Parathyroid adenoma (tissue), 2 donors: Measurements from ENCODE around the gene SLC18B1.
A peak's percentile ranks its signal among the peaks of the same experiment; 100 is the strongest.

Source experiments
- H2AFZ ChIP-seq: fragments of 300-600 bp; sonication (generic); one replicate; pipeline ENCODE4 v1.7.0; 2017; ENCODE audit warnings: antibody characterized with exemption, mild to moderate bottlenecking
- H3K27ac ChIP-seq: fragments of 300-600 bp; sonication (generic); one replicate; pipeline ENCODE4 v1.7.0; 2017
- H3K27me3 ChIP-seq: fragments of 300-600 bp; sonication (generic); one replicate; pipeline ENCODE4 v1.7.0; 2017; ENCODE audit warnings: low read length; ENCODE audit not compliant: control insufficient read depth, insufficient read depth
- H3K36me3 ChIP-seq: fragments of 300-600 bp; sonication (generic); one replicate; pipeline ENCODE4 v1.7.0; 2017; ENCODE audit warnings: low read length; ENCODE audit not compliant: control insufficient read depth, insufficient read depth
- H3K4me1 ChIP-seq: fragments of 300-600 bp; sonication (generic); one replicate; pipeline ENCODE4 v1.7.0; 2017; ENCODE audit warnings: control low read depth
- H3K4me2 ChIP-seq: fragments of 300-600 bp; sonication (generic); one replicate; pipeline ENCODE4 v1.7.0; 2017; ENCODE audit warnings: low read length
- H3K4me3 ChIP-seq: fragments of 300-600 bp; sonication (generic); one replicate; pipeline ENCODE4 v1.7.0; 2017; ENCODE audit warnings: low read depth, low read length
- H3K79me2 ChIP-seq: fragments of 300-600 bp; sonication (generic); one replicate; pipeline ENCODE4 v1.7.0; 2017; ENCODE audit warnings: control low read depth
- H3K9ac ChIP-seq: fragments of 300-600 bp; sonication (generic); one replicate; pipeline ENCODE4 v1.7.0; 2017; ENCODE audit warnings: mild to moderate bottlenecking
- H3K9me3 ChIP-seq: fragments of 300-600 bp; sonication (generic); one replicate; pipeline ENCODE4 v1.7.0; 2017; ENCODE audit warnings: low read length; ENCODE audit not compliant: control insufficient read depth
- CTCF ChIP-seq: fragments of 300-600 bp; sonication (generic); IDR thresholded peaks from one replicate; pipeline ENCODE4 v1.7.0; 2017; ENCODE audit warnings: antibody characterized with exemption, mild to moderate bottlenecking
- donor health status: primary hyperparathyroidism.

Gene SLC18B1

GRCh38 chr6:132817554-132818403, 19.3 kb upstream of the SLC18B1 start:
- Histone ChIP-seq H3K27ac (no peak overlapping the region), H3K4me3 (no peak overlapping the region), H2AFZ (no peak overlapping the region), H3K4me1 (peaks cover 9% of the 10 kb centered on the region), H3K27me3 (no peaks in the 10 kb centered on the region), H3K4me2 (no peak overlapping the region), H3K36me3 (no peaks in the 10 kb centered on the region), H3K9me3 (no peaks in the 10 kb centered on the region), H3K9ac (no peak overlapping the region), H3K79me2 (peaks cover 13% of the 10 kb centered on the region)
- no peak for TF ChIP-seq CTCF

GRCh38 chr6:132816660-132817059, 18.2 kb upstream of the SLC18B1 start:
- Histone ChIP-seq H2AFZ (no peak overlapping the region), H3K79me2 (peaks cover 13% of the 10 kb centered on the region), H3K4me3 (no peak overlapping the region), H3K27me3 (no peaks in the 10 kb centered on the region), H3K4me1 (peaks cover 9% of the 10 kb centered on the region), H3K9ac (no peak overlapping the region), H3K9me3 (no peaks in the 10 kb centered on the region), H3K4me2 (no peak overlapping the region), H3K27ac (no peak overlapping the region), H3K36me3 (no peaks in the 10 kb centered on the region)
- no peak for TF ChIP-seq CTCF

- peaks cover 5% of the 10 kb centered on the region for H3K4me1 ChIP-seq
- peak overlapping the region; percentile 75 for H3K27ac ChIP-seq
- H3K36me3 ChIP-seq = no peaks in the 10 kb centered on the region
- H2AFZ ChIP-seq = peak overlapping the region; percentile 59
- H3K27me3 ChIP-seq = no peaks in the 10 kb centered on the region
- H3K4me3 ChIP-seq = peak overlapping the region; percentile 98
- H3K9ac ChIP-seq = peak overlapping the region; percentile 89
- H3K9me3 ChIP-seq = no peaks in the 10 kb centered on the region
- TF ChIP-seq CTCF = no peak
- H3K4me2 ChIP-seq = peak overlapping the region; percentile 96
- H3K79me2 ChIP-seq = peaks cover 13% of the 10 kb centered on the region
These were observed 16.5 kb upstream of the SLC18B1 start for GRCh38 chr6:132814716-132815570.

- Histone ChIP-seq H3K27ac (peak overlapping the region; percentile 75), H3K36me3 (no peaks in the 10 kb centered on the region), H3K4me3 (peak overlapping the region; percentile 98), H2AFZ (peak overlapping the region; percentile 97), H3K79me2 (peaks cover 13% of the 10 kb centered on the region), H3K4me1 (peaks cover 5% of the 10 kb centered on the region), H3K9me3 (no peaks in the 10 kb centered on the region), H3K9ac (no peak overlapping the region), H3K4me2 (peak overlapping the region; percentile 95), H3K27me3 (no peaks in the 10 kb centered on the region)
- no peak for TF ChIP-seq CTCF
These were observed 14.9 kb upstream of the SLC18B1 start for GRCh38 chr6:132813173-132813856.
